ENCODE measurements around the gene CKMT2.

- TF ChIP-seq CTCF (IDR thresholded peaks at IDR 0.05) (no peak), NR3C1 (CRISPR knock-in tag; conservative IDR thresholded peaks at IDR 0.05; ENCODE audit: low read depth) (no peak), NR1H2 (CRISPR knock-in tag; IDR thresholded peaks at IDR 0.05) (no peak), USF1 (CRISPR knock-in tag; IDR thresholded peaks at IDR 0.05) (no peak), E2F5 (CRISPR knock-in tag; IDR thresholded peaks at IDR 0.05) (no peak), E2F1 (CRISPR knock-in tag; IDR thresholded peaks at IDR 0.05) (no peak), ZNF512 (CRISPR knock-in tag; IDR thresholded peaks at IDR 0.05; ENCODE audit: borderline replicate concordance) (no peak), SMAD3 (CRISPR knock-in tag; IDR thresholded peaks at IDR 0.05; ENCODE audit: borderline replicate concordance) (no peak), HMGXB4 (CRISPR knock-in tag; IDR thresholded peaks at IDR 0.05) (no peak), ZNF219 (CRISPR knock-in tag; IDR thresholded peaks at IDR 0.05; ENCODE audit: borderline replicate concordance) (no peak), ETV6 (CRISPR knock-in tag; IDR thresholded peaks at IDR 0.05) (no peak), PREB (CRISPR knock-in tag; IDR thresholded peaks at IDR 0.05; ENCODE audit: borderline replicate concordance) (no peak)
These were observed 82.2 kb downstream of the CKMT2 start for GRCh38 chr5:81315336-81315735.

Measured in WTC11 (cell line).